Neural progenitor cell (in vitro differentiated cells): ENCODE measurements around the gene USP48.

Source experiments
- CTCF ChIP-seq: fragments of 200-600 bp; sonication (generic); IDR thresholded peaks from 2 replicates; pipeline ENCODE4 v1.5.1; 2017; ENCODE audit warnings: antibody characterized with exemption, mild to moderate bottlenecking
- EZH2 ChIP-seq: fragments of 200-600 bp; sonication (generic); IDR thresholded peaks from 2 replicates; pipeline ENCODE4 v1.6.1; 2017; ENCODE audit warnings: antibody characterized with exemption, mild to moderate bottlenecking, moderate library complexity

- TF ChIP-seq CTCF (no peak), EZH2 (no peak)
Observed at GRCh38 chr1:21816602-21817302, 33.8 kb upstream of the USP48 start.
